HG03196 (cell line): ENCODE measurements around the gene BMP7.

ENCODE experiments used
- ATAC-seq: cut with Tn5 transposase; IDR thresholded peaks from one replicate; pipeline ENCODE4 v1.9.1; 2021; ENCODE audit not compliant: unreplicated experiment

BMP7 gene

GRCh38 chr20:57266291-57267157, at the start of gene BMP7:
Gene BMP7 (minus strand): TSS chr20:57266641. CDS start chr20:57266122, 519 bp downstream.
- no peak for ATAC-seq

DNA sequence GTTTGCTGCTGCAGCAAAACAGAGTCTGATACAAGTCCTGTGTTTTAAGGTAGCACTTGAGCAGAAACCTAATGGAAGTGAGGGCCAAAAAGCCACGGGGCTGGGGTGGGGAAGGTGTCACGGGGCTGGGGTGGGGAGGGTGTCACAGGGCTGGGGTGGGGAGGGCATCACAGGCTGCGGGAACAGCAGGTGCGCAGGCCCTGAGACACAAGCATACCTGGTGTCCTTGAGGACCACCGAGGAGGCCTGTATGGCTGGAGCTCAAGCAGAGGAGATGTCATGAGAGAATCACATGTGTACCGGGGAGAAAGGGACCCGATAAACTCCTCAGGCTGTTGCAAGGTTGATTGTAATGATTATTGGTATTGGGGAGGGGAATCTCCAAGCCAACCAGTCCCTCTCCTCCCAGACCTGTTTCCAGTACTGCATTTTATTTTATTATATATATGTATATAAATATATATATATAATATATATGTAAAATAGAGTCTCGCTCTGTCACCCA, 49.6 kb upstream of the BMP7 start:
- ATAC-seq: no peak

DNA sequence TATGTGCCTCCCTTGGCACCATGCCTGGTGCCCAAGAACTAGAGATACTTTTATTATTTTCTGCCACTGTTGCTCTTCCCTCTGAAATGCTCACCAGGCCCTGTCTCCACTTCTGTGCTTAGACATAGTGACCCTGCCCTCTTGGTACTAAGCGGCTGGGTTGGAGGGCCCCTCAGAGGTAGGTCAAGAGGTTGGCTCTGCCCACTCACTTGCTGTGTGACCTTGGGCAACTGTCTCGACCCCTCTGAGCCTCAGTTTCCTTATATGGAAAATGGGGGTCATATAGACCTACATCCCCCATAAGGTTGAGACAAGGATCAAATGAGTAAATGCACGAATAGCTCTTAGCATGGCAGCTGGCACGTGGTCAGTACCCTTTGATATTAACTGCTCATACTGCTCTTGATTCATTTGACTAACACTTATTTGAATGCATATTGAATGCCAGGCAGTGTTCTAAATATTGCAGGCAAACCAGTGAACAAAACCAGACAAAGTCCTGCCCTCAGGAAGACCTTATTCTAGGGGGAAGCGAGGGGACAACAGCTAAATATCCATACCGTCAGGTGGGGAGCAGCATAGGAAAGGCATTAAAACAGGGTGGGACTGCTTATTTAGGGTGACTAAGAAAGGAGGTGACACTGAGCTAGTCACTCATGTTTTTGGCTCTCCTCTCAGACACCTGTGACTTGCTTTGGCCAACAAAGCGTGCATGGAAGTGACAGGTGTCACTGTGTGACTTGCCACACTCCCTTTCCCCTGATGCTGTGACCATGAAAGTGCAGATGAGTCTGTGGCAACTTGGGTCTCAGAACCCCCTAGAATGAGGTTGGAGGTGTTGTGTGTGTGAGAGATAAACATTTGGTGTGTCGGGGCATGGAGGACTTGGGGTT, 48.9 kb upstream of the BMP7 start:
- ATAC-seq: no peak

GRCh38 chr20:57313951-57314350, 47.5 kb upstream of the BMP7 start:
- ATAC-seq: no peak

DNA sequence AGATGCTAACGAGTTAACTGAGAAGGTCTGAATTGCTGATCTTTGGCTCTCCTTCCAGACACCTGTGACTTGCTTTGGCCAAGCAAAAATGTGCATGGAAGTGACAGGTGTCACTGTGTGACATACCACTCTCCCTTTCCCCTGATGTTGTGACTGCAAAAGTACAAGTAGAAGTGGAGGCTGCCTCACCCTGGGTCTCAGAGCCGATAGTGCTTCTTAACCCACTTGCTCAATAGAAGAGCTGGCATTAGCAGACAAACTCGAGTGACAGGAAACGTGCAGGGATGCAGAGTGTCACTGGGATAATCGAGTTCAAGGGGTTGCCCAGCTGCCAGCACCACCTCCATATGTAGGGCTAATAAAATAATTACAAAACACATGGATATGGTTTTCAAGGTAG, 46.8 kb upstream of the BMP7 start:
- ATAC-seq: no peak

- ATAC-seq: no peak
Measured at GRCh38 chr20:57312138-57312537, 45.7 kb upstream of the BMP7 start.

DNA sequence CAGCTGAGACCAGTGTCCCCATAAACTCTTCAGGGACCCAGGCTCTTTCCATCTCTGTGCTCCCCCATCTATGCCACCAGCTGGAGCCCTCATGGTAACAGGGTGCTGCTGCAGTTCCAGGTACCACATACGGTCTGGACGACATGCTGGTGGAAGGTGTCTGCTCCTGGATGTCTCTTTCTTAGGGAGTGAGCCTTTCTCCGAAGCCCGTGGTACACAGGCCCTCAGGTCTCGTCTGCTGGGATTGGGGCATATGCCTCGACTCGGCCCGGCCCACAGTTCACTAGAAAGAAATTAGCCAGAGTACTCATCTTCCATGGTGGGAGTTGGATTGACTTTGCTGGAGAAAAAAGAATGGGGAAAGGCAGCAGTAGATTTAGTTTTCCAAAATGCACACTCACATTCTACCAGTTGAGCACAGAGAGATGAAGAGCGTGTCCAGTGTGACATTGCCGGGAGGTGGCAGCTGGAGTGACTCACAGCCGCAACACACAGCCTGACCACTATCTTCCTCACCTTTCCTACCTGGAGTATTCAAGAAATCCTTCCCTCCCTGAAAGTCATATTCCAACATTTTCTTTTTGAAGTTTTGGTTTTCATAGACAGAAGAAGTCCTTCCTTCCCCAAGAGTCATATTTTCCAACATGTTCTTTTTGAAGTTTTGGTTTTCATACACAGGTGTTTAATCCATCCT, 44.5 kb upstream of the BMP7 start:
- ATAC-seq: no peak

GRCh38 chr20:57309544-57310115, 43.2 kb upstream of the BMP7 start:
- ATAC-seq: no peak

GRCh38 chr20:57308451-57309271, 42.2 kb upstream of the BMP7 start:
- ATAC-seq: no peak

- ATAC-seq: no peak
Measured at GRCh38 chr20:57306747-57307146, 40.3 kb upstream of the BMP7 start.

- ATAC-seq: no peak
Measured at GRCh38 chr20:57301026-57301425, 34.6 kb upstream of the BMP7 start.

DNA sequence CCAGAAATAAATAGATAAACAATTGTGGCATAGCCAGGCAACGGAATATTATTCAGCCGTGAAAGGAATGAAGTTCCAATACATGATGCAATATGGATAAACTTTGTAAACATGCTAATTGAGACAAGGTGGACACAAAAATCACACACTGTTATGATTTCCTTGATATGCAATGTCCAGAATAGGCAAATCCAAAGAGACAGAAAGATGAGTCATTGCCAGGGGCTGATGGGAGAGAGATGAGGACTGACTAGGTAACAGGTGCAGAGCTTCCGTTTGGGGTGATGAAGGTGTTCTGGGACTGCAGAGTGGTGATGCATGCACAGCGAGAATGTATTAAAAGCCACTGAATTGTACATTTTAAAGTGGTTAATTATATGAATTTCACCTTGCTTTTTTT, 32.0 kb upstream of the BMP7 start:
- no peak for ATAC-seq

GRCh38 chr20:57294550-57294949, 28.1 kb upstream of the BMP7 start:
- no peak for ATAC-seq

DNA sequence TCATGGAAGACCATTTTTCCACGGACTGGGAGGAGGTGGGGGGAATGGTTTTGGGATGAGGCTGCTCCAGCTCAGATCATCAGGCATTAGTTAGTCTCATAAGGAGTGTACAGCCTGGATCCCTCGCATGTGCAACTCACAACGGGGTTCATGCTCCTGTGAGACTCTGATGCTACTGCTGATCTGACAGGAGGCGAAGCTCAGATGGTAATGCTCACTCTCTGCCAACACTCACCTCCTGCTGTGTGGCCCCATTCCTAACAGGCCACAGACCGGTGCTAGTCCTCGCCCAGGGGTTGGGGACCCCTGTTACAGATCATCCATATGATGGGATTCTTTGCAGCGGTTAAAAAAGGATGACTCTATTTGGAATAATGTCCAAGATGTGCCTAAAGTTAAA, 27.6 kb upstream of the BMP7 start:
- no peak for ATAC-seq

- ATAC-seq: no peak
Measured at GRCh38 chr20:57292611-57293010, 26.2 kb upstream of the BMP7 start.

DNA sequence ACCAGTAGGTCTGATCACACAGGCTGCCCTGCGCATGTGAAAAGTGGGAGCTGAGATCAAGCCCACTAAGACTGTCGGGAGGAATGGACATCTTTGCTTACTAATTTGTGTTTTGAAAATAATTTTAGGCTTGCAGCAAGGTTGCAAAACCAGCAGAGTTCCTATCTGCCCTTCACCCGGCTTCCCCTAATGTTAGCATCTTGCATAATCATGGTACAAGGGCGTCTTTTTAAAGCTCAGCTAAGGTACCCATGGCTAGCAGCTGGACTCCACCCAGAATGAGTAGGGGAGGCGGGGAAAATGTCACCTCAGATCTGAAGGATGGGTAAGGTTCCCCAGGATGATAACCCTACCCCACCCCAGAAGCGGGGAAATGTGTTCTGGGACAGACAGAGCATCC, 25.3 kb upstream of the BMP7 start:
- ATAC-seq: no peak

DNA sequence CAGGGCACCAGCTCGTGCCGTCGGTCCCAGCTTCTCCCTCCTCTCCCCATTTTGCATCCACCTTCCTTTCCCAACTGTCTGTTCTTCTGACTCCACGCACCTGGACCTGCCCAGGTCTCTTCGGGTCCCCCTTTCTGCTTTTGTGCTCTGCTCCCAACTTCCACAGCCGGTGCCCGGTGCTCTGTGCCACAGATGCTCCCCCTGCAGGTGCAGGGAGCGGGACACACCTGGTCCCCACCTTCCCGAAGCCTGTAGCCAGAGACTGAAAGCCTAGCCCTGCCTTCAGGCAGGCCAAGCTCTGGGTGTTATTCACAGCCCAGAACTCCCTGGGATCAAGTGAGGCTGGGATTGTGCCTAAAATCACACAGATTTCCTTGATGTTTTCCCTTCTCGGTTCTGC, 24.6 kb upstream of the BMP7 start:
- no peak for ATAC-seq

GRCh38 chr20:57290178-57290484, 23.7 kb upstream of the BMP7 start:
- ATAC-seq: no peak

GRCh38 chr20:57289391-57290177, 23.1 kb upstream of the BMP7 start:
- ATAC-seq: no peak
